Ammon's horn (tissue), 1 donor: ENCODE results near the gene ANKRD10.

ENCODE experiments used
- DNase-seq: peaks from one replicate; pipeline ENCODE4 v3.0.0-alpha.2; 2016; ENCODE audit warnings: low spot score

ANKRD10 gene

DNA sequence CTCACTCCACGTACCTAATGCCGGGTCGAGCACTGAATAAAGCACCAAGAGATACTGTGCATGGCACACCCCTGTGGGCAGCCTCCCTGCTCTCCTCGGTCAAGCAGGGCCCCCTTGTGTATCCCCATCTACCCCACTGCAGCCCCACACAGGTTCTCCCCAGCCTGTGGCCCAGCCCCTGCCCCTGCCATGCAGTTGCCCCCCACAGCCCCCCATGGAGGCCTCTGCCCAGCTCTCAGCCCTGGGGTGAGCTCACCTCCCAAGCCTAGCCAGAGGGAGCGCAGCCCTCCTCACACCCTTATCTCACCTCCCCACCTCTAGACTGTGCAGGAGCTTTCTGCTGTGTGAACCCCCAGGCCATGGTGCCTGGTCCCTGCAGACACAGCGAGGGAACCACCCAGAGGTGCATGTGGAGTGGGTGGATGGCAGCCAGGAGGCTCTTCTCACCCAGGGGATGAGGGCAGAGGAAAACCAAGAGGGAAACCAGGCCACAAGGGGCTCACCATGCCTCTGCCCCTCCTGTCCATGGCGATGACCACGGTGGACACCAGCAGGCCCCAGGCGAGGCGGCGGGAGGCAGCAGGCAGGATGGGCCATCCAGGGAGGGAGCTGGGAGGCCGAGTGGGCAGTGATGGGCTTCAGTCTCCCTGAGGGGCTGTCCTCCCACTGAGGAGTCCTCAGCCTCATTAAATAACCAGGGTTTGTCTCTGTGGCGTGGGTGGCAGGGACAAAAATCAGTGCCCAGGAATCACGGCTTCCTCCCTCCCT is 83.2 kb downstream of the ANKRD10 start:
- DNase-seq: no peak

DNA sequence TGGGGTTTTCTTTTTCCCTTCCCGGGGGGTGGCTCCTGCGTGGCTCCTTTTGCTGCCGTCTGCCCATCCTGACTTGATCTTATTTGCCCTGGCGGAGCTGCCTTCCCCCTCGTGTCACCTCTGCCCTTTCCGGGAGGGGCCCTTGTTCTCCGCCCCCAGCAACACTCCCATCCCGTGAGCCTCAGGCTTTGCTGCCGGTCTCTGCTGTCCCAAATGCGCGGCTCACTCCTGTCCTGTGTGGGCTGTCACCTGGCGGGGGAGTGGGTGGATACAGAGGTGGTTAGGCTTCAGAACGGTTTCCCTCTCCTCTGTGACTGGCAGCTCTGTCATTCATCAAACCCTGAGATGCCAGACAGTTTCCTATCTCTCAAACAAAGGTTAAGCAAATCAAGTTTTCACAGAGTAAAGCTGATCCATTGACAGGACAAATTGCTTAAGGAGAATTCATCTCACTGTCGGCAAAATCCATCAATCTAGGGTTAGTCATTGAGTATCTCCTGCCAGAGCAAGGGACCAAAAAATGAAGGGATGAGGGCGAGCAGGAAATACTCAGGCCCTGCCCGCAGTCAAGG is 84.0 kb downstream of the ANKRD10 start:
- no peak for DNase-seq

DNA sequence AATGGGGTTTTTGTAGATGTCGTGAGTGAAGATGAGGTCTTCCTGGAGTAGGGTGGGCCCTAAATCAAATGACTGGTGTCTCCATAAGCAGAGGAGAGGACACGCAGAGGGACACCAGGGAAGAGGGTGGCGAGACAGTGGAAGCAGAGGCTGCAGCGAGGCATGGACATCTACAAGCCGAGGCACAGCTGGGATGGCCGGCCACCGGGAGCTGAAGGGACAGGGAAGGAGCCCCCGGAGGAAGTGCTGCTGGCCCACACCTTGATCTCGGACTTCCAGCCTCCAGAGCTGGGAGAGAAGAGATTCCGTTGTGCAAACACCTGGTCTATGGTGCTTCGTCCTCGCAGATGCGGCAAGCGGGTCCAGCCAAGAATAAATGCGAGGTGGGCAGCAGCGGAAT is 84.5 kb downstream of the ANKRD10 start:
- DNase-seq: no peak

DNA sequence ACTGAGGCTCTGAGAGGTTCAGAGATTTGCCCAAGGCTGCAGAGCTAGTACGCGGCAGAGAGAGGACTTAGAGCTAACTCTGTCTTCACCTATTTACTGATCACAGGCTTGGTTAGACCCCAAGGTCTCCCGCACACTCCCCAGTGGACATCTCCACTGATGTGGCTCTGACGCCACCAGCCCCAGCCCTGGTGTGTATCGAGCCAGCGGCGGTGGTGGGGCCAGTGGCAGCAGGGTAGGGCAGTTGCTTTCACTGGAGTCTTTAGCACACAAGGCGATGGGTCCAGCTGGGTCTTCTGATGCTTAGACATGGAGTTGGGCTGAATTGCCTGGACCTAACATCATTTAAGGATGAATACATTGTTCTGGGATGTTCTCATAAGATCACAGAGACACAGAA is 85.4 kb downstream of the ANKRD10 start:
- no peak for DNase-seq

DNA sequence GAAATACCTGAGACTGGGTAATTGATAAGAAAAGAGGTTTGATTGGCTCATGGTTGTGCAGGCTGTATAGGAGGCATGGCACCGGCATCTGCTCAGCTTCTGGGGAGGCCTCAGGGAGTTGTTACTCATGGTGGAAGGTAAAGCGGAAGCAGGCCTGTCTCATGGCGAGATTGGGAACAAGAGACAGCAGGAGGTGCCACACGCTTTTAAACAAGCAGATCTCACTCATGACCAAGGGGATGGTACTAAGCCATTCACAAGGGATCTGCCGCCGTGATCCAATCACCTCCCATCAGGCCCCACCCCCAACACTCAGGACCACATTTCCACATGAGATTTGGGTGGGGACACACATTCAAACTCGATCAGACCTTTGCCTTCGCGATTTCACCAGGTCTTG is 86.2 kb downstream of the ANKRD10 start:
- DNase-seq: no peak
